Ascending aorta (tissue), 2 donors: ENCODE measurements around the gene PPP2R5C. TPM values are rescaled to one million over a fixed set of nuclear protein-coding genes. Genes with fewer than 3 reads are reported as not detected.

ENCODE experiments used
- DNase-seq, 2 donors: peaks; one replicate each; pipeline ENCODE4 v3.0.0-alpha.2; 2019; ENCODE audit warnings: low spot score in 2 of 2
- H3K27ac ChIP-seq, 2 donors: fragments of 200-600 bp; sonication (generic); one replicate each; pipeline ENCODE4 v1.5.1; 2016 to 2017; ENCODE audit warnings: mild to moderate bottlenecking in 1 of 2
- H3K27me3 ChIP-seq: fragments of 200-600 bp; sonication (generic); one replicate; pipeline ENCODE4 v1.5.1; 2017
- H3K36me3 ChIP-seq, 2 donors: fragments of 200-600 bp; sonication (generic); one replicate each; pipeline ENCODE4 v1.5.1; 2016
- H3K4me1 ChIP-seq, 2 donors: fragments of 200-600 bp; sonication (generic); one replicate each; pipeline ENCODE4 v1.5.1; 2016 to 2017; ENCODE audit warnings: mild to moderate bottlenecking in 1 of 2
- H3K4me3 ChIP-seq, 2 donors: fragments of 200-600 bp; sonication (generic); one replicate each; pipeline ENCODE4 v1.5.1; 2016 to 2017; ENCODE audit warnings: mild to moderate bottlenecking in 1 of 2
- H3K9me3 ChIP-seq, 2 donors: fragments of 200-600 bp; sonication (generic); one replicate each; pipeline ENCODE4 v1.5.1; 2016
- intact Hi-C: fragments of 100-400 bp; cut with DNase I; formaldehyde crosslinking; loops from one replicate; pipeline ENCODE4 v1.15.1; 2023
- total RNA-seq: library from RNA; depleted of rRNA; stranded (reverse); fragments of >200 nt; gene quantifications from one replicate; pipeline ENCODE4 v1.1.0, GENCODE V29; 2016
- TF ChIP-seq, protein P1 (sequence below), 3 experiments: fragments of 200-600 bp in 2 of 3; fragments of 450-650 bp in 1 of 3; sonication (generic) in 2 of 3; IDR thresholded peaks; one replicate each; pipeline ENCODE4 v1.5.1; 2016 to 2019; ENCODE audit warnings: antibody characterized with exemption in 3 of 3, mild to moderate bottlenecking in 1 of 3, moderate library complexity in 1 of 3

The PPP2R5C gene
- total RNA-seq, 1 donor from 2014 or later: 45.6 TPM

- no peak overlapping the region for H3K27ac ChIP-seq
- H3K4me1 ChIP-seq: peaks cover 5 to 10% of the 10 kb centered on the region in 2 donors
- TF ChIP-seq, protein P1, sequence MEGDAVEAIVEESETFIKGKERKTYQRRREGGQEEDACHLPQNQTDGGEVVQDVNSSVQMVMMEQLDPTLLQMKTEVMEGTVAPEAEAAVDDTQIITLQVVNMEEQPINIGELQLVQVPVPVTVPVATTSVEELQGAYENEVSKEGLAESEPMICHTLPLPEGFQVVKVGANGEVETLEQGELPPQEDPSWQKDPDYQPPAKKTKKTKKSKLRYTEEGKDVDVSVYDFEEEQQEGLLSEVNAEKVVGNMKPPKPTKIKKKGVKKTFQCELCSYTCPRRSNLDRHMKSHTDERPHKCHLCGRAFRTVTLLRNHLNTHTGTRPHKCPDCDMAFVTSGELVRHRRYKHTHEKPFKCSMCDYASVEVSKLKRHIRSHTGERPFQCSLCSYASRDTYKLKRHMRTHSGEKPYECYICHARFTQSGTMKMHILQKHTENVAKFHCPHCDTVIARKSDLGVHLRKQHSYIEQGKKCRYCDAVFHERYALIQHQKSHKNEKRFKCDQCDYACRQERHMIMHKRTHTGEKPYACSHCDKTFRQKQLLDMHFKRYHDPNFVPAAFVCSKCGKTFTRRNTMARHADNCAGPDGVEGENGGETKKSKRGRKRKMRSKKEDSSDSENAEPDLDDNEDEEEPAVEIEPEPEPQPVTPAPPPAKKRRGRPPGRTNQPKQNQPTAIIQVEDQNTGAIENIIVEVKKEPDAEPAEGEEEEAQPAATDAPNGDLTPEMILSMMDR (IDR thresholded peaks at IDR 0.05): no peak
- no peak for DNase-seq
- H3K4me3 ChIP-seq: no peak overlapping the region
- H3K36me3 ChIP-seq: no peaks in the 10 kb centered on the region
- intact Hi-C loops: no loop called here
- H3K27me3 ChIP-seq: no peaks in the 10 kb centered on the region
- no peaks in the 10 kb centered on the region for H3K9me3 ChIP-seq
Measured at GRCh38 chr14:101776344-101776743, 14.8 kb downstream of the PPP2R5C start.

- TF ChIP-seq, protein P1 (IDR thresholded peaks at IDR 0.05): no peak
Measured at GRCh38 chr14:101780390-101780789, 18.9 kb downstream of the PPP2R5C start.

GRCh38 chr14:101780887-101781239 is 19.4 kb downstream of the PPP2R5C start:
- intact Hi-C loops: no loop called here
- H3K4me3 ChIP-seq: peak overlapping the region; percentile 66 to 70
- no peak overlapping the region for H3K27ac ChIP-seq
- no peaks in the 10 kb centered on the region for H3K36me3 ChIP-seq
- TF ChIP-seq, protein P1 (IDR thresholded peaks at IDR 0.05): no peak
- peaks cover 7 to 10% of the 10 kb centered on the region in 2 donors for H3K4me1 ChIP-seq
- no peaks in the 10 kb centered on the region for H3K9me3 ChIP-seq
- no peak for DNase-seq
- no peaks in the 10 kb centered on the region for H3K27me3 ChIP-seq

More at GRCh38 chr14:101780390-101780789, 18.9 kb downstream of the PPP2R5C start:
- no peak overlapping the region for H3K27ac ChIP-seq
- H3K4me3 ChIP-seq: peak overlapping the region in 1 of 2 donors; percentile 66
- peaks cover 7 to 10% of the 10 kb centered on the region in 2 donors for H3K4me1 ChIP-seq
- H3K27me3 ChIP-seq: no peaks in the 10 kb centered on the region
- no peaks in the 10 kb centered on the region for H3K36me3 ChIP-seq
- intact Hi-C loops: no loop called here
- no peak for DNase-seq
- no peaks in the 10 kb centered on the region for H3K9me3 ChIP-seq

DNA sequence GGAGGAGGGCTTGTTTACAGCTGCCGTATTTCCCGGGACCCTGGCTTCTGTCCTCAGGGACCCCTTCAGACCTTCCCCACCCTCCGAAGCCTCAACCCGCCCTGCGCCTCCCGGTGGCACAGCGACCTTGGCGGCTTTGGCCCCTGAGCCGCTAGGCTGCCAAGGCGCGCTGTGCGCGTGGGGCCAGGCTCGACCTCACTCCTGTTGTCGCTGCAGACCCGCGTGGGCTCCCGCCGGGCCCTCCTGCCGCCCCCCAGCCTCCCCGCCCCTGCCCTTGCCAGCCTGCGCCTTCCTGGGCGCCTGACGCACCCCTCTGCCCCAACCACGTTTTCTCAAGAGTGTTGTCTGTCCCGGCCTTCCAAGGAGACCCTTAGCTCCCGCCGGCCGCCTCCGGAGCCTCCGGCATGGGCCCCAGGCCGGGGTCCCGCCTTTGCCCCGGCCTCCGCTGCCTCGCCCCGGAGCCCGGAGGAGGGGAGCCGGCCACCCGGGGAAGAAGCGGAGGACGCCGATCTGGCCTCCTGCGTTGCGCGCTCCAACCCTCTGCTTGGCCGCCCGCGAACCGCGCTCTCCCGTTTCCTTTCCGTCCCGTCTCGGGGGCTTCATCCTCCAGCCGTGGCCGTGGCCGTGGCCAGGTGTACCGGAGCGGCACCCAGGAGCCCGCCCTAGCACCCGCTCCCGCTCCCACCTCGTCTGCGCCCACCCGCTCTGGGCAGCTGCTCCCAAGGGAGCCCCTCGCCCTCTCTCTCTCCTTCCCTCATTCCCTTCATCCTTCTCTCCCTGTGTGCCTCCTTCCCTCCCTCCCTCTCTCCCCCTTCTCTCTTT is 19.9 kb downstream of the PPP2R5C start:
- Histone ChIP-seq H3K27ac (no peak overlapping the region), H3K4me3 (peak overlapping the region; percentile 66 to 70), H3K9me3 (no peaks in the 10 kb centered on the region), H3K4me1 (peaks cover 7 to 10% of the 10 kb centered on the region in 2 donors), H3K27me3 (no peaks in the 10 kb centered on the region), H3K36me3 (no peaks in the 10 kb centered on the region)
- TF ChIP-seq, protein P1 (IDR thresholded peaks at IDR 0.05): no peak
- DNase-seq: no peak
- intact Hi-C loops: no loop called here

- H3K4me3 ChIP-seq: no peak overlapping the region
- no peak overlapping the region for H3K27ac ChIP-seq
- TF ChIP-seq, protein P1 (IDR thresholded peaks at IDR 0.05): no peak
- peaks cover 7 to 10% of the 10 kb centered on the region in 2 donors for H3K4me1 ChIP-seq
- DNase-seq: no peak
- intact Hi-C loops: no loop called here
- no peaks in the 10 kb centered on the region for H3K9me3 ChIP-seq
- no peaks in the 10 kb centered on the region for H3K27me3 ChIP-seq
- H3K36me3 ChIP-seq: no peaks in the 10 kb centered on the region
Measured at GRCh38 chr14:101783260-101784016, 21.9 kb downstream of the PPP2R5C start.
